Testis (tissue), 3 donors: Measurements from ENCODE around the gene GTSE1. TPM values are rescaled to one million over a fixed set of nuclear protein-coding genes. Genes with fewer than 3 reads are reported as not detected.

Source experiments
- DNase-seq: peaks from one replicate; pipeline ENCODE4 v3.0.0-alpha.2; 2019
- H3K27ac ChIP-seq, 2 donors: fragments of 200-600 bp; sonication (generic); one replicate each; pipeline ENCODE4 v1.5.1; 2019
- H3K27me3 ChIP-seq: fragments of 200-600 bp; sonication (generic); one replicate; pipeline ENCODE4 v1.5.1; 2019
- H3K36me3 ChIP-seq: fragments of 200-600 bp; sonication (generic); one replicate; pipeline ENCODE4 v1.5.1; 2017; ENCODE audit warnings: low read depth; ENCODE audit errors: missing control alignments
- H3K4me1 ChIP-seq: fragments of 200-600 bp; sonication (generic); one replicate; pipeline ENCODE4 v1.5.1; 2019
- H3K4me3 ChIP-seq, 2 donors: fragments of 200-600 bp; sonication (generic); one replicate each; pipeline ENCODE4 v1.5.1; 2017 to 2019
- H3K9me3 ChIP-seq: fragments of 200-600 bp; sonication (generic); one replicate; pipeline ENCODE4 v1.5.1; 2017
- POLR2A ChIP-seq: fragments of 450-650 bp; IDR thresholded peaks from one replicate; pipeline ENCODE4 v1.6.1; 2017; ENCODE audit warnings: antibody characterized with exemption, mild to moderate bottlenecking, moderate library complexity
- WGBS, 2 donors: methylation state at CpG; one replicate each; pipeline ENCODE4 v1.1.5; 2018; 5-methylcytosine and 5-hydroxymethylcytosine counted together
- intact Hi-C: fragments of 100-400 bp; cut with DNase I; formaldehyde crosslinking; loops from one replicate; pipeline ENCODE4 v1.15.1; 2023; ENCODE audit warnings: low total_unique reads
- polyA plus RNA-seq: library from polyadenylated mRNA; stranded (reverse); fragments of 350-450 nt; fragmentation: Illumina TruSeq; extraction: RNeasy Lipid Tissue Mini Kit (QIAGEN cat#74804); gene quantifications from one replicate; pipeline ENCODE4 v1.2.3, GENCODE V29; 2014; ENCODE audit warnings: low read depth, low replicate concordance; ENCODE audit not compliant: insufficient read depth
- total RNA-seq, 2 donors: library from RNA; depleted of rRNA; stranded (reverse); fragments of >200 nt; gene quantifications; one replicate each; pipeline ENCODE4 v1.2.3, GENCODE V29; 2016
- TF ChIP-seq, protein P1 (sequence below), 3 experiments: fragments of 450-650 bp in 2 of 3; fragments of 200-600 bp in 1 of 3; sonication (generic) in 1 of 3; IDR thresholded peaks; one replicate each; pipeline ENCODE4 v1.5.1; 2016 to 2019; ENCODE audit warnings: antibody characterized with exemption in 3 of 3, mild to moderate bottlenecking in 2 of 3, moderate library complexity in 1 of 3

The GTSE1 gene
- total and polyA plus RNA-seq, 3 donors from 2014 or later = 9.0 to 22.9 (median 10.0) TPM

DNA sequence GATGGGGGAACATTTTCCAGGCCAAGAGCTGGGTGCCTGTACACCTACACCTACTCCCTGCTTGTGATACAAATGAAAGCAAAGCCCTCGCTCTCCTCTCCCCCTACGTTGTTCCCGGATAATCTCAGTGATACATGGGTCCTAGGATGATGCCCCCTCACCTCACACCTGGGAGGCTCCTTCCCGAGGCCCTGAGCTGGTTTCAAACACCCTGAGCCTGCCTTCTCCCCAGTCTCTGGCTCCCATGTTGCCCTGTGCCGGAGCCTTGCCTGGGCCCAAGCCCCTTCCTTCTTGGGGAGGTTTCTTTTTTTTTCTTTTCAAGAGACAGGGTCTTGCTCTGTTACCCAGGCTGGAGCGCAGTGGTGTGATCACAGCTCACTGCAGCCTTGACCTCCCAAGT lies 62.1 kb downstream of the GTSE1 start:
- no peak for DNase-seq
- intact Hi-C loops = no loop called here
- WGBS, 2 donors = 93 to 96% methylated on average over 6 of the region's 6 CpGs
- Histone ChIP-seq H3K4me3 (no peak overlapping the region), H3K4me1 (no peaks in the 10 kb centered on the region), H3K27ac (no peak overlapping the region), H3K9me3 (no peaks in the 10 kb centered on the region), H3K27me3 (no peaks in the 10 kb centered on the region), H3K36me3 (no peaks in the 10 kb centered on the region)
- no peak for TF ChIP-seq POLR2A
- TF ChIP-seq, protein P1, sequence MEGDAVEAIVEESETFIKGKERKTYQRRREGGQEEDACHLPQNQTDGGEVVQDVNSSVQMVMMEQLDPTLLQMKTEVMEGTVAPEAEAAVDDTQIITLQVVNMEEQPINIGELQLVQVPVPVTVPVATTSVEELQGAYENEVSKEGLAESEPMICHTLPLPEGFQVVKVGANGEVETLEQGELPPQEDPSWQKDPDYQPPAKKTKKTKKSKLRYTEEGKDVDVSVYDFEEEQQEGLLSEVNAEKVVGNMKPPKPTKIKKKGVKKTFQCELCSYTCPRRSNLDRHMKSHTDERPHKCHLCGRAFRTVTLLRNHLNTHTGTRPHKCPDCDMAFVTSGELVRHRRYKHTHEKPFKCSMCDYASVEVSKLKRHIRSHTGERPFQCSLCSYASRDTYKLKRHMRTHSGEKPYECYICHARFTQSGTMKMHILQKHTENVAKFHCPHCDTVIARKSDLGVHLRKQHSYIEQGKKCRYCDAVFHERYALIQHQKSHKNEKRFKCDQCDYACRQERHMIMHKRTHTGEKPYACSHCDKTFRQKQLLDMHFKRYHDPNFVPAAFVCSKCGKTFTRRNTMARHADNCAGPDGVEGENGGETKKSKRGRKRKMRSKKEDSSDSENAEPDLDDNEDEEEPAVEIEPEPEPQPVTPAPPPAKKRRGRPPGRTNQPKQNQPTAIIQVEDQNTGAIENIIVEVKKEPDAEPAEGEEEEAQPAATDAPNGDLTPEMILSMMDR (IDR thresholded peaks at IDR 0.05) = no peak

GRCh38 chr22:46359362-46359761 lies 62.7 kb downstream of the GTSE1 start:
- no peak overlapping the region for H3K27ac ChIP-seq
- no peaks in the 10 kb centered on the region for H3K4me1 ChIP-seq
- no peaks in the 10 kb centered on the region for H3K27me3 ChIP-seq
- TF ChIP-seq POLR2A = no peak
- TF ChIP-seq, protein P1 (IDR thresholded peaks at IDR 0.05) = no peak
- 87 to 91% methylated on average over 7 to 14 of the region's 14 CpGs for WGBS, 2 donors
- intact Hi-C loops = no loop called here
- H3K4me3 ChIP-seq = no peak overlapping the region
- no peak for DNase-seq
- H3K9me3 ChIP-seq = no peaks in the 10 kb centered on the region
- no peaks in the 10 kb centered on the region for H3K36me3 ChIP-seq

DNA sequence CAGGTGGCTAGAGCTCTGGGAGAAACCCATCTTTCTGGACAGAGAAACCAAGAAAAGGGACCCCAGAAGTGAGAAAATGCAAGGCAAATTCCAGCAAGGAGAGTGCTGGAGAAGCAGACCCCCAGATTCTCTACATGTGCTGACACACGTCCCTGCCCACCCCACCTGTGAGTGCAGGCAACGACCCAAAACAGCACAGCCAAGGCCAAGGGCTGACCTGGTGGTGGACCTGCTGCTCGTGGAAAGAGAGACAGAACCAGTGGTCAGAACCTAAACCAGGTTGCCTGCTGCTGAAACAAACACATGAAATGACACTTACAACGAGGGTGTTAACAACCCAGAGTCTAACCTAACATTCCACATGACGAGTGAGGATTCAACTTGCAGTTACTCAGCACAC lies 63.4 kb downstream of the GTSE1 start:
- DNase-seq = no peak
- TF ChIP-seq POLR2A = no peak
- TF ChIP-seq, protein P1 (IDR thresholded peaks at IDR 0.05) = no peak
- intact Hi-C loops = loop anchor here (5.0 kb wide), 1 partner anchor 182 kb away; no protein-coding TSS in a partner anchor
- no peaks in the 10 kb centered on the region for H3K36me3 ChIP-seq
- no peaks in the 10 kb centered on the region for H3K9me3 ChIP-seq
- WGBS, 2 donors = 67 to 89% methylated on average over 2 to 5 of the region's 5 CpGs
- no peaks in the 10 kb centered on the region for H3K4me1 ChIP-seq
- no peak overlapping the region for H3K4me3 ChIP-seq
- H3K27ac ChIP-seq = no peak overlapping the region
- no peaks in the 10 kb centered on the region for H3K27me3 ChIP-seq

- Histone ChIP-seq H3K36me3 (no peaks in the 10 kb centered on the region), H3K27ac (no peak overlapping the region), H3K27me3 (no peaks in the 10 kb centered on the region), H3K4me3 (no peak overlapping the region), H3K4me1 (no peaks in the 10 kb centered on the region), H3K9me3 (no peaks in the 10 kb centered on the region)
- DNase-seq = no peak
- 91 to 93% methylated on average over 10 of the region's 10 CpGs for WGBS, 2 donors
- intact Hi-C loops = loop anchor here (5.0 kb wide), 1 partner anchor 181 kb away; no protein-coding TSS in a partner anchor
- TF ChIP-seq, protein P1 (IDR thresholded peaks at IDR 0.05) = no peak
- TF ChIP-seq POLR2A = no peak
Observed at GRCh38 chr22:46360891-46361290, 64.2 kb downstream of the GTSE1 start.

DNA sequence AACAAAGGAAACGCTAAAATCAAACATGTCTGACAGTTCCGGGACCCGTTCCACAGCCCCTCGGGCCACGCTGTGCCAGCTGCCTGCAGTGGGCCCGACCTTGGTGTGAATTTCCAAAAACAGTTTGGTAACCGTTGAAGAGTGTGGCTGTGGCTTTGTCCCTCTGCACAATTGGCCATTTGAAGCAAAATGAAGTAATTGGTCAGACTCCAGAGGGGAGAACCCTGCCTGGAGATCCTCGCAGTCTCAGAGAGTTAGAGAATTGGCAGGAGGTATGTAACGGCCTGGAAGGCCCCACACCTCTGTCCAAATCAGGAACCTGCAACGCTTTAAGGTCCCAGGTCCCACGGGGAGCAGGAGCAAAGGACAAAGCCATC lies 65.1 kb downstream of the GTSE1 start:
- no peaks in the 10 kb centered on the region for H3K36me3 ChIP-seq
- intact Hi-C loops = loop anchor here (5.0 kb wide), 1 partner anchor 180 kb away; no protein-coding TSS in a partner anchor
- 75 to 78% methylated on average over 8 to 11 of the region's 11 CpGs for WGBS, 2 donors

More for the DNA sequence above, 65.1 kb downstream of the GTSE1 start:
- DNase-seq = no peak
- no peak overlapping the region for H3K4me3 ChIP-seq
- TF ChIP-seq, protein P1 (IDR thresholded peaks at IDR 0.05) = no peak
- no peak for TF ChIP-seq POLR2A
- H3K27me3 ChIP-seq = no peaks in the 10 kb centered on the region
- H3K9me3 ChIP-seq = no peaks in the 10 kb centered on the region
- H3K27ac ChIP-seq = no peak overlapping the region
- no peaks in the 10 kb centered on the region for H3K4me1 ChIP-seq
